Suppressor macrophage treated with lipopolysaccharide for 4 hours (primary cell): Measurements from ENCODE around the gene GASK1A.

Experiments used
- DNase-seq: peaks from one replicate; pipeline ENCODE4 v3.0.0-alpha.2; 2020

GASK1A gene

DNA sequence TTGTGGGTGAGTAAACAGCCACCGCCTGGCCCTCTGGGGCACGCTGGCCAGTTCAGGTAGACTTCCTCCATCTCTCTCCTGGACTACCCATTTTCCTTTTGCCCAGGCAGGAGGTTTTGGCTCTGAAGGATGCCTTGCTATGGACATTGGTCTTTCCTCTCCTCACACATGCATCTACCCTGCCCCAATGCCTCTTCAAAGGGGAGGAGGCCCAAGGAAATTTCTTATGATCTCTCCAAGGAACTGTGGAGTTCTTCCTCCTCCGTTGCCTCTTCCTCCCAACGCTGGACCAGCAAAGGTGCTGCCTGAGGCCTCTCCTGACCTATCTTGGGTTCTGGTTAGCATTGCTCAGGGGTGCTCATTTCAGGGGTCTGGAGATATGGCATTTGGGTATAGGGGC lies 93.2 kb downstream of the GASK1A start:
- DNase-seq: no peak

DNA sequence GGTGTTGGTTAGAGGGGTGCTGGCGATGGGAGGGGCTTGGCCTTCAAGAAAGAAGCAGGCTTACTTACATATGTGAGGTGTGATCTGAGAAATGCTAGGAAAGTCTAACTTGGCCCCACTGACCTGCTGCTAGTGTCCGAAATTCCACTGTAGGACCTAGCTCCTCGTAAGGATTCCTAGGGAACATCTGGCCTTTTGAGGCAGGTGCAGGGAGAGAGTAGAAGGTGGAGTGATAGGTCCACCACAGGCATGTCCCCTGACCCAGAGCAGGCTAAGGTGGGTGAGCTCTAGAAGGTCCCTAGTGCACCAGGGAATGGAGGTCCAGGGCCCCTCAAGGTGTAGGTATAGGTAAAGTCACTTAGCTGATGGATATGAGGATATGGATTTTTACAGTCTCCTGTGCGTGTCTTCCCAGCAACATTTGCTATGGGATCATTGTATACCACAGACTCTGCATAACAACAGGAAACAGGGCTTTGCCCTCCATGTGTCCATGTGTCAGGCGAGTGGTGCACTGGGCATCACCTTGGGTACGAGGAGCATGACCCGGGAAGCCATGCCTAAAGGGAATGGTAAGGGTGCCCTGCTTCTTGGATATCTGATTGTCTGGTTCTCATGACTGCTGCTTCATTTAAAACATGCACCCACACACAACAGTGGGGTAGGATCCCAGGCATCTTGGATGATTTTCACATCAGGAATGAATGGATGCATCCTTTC lies 94.2 kb downstream of the GASK1A start:
- no peak for DNase-seq

DNA sequence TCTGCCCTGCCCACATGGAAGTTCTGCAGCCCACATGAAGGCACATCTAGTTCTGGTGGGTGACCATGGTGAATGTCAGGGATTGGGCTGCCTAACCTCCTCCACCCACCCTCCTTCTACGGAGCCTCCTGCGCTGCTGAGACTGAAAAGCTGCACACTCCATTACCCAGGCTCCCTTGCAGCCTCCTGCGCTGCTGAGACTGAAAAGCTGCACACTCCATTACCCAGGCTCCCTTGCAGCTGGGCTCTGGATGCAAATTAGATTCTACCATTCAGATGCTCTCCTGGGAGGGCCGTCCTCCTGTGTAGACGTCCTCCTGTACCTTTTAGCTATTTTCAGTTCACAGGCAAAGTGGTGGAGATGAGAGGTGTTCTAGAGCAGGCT lies 94.7 kb downstream of the GASK1A start:
- DNase-seq: no peak

DNA sequence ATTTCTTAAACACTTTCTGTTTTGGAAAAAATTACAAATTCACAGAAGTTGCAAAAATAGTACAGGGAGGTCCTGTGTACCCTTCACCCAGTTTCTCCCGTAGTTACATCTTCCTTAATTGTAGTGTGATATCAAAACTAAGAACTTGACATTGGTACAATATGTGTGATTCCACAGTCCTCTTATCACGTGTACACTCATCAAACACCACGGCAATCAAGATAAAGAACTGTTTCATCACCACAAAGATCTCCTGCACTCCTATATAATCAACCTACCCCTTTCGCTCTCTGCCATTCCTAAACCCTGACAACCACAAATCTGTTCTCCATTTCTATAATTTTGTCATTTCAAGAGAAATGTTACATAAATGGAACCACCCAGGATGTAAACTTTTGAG lies 95.4 kb downstream of the GASK1A start:
- DNase-seq: no peak

DNA sequence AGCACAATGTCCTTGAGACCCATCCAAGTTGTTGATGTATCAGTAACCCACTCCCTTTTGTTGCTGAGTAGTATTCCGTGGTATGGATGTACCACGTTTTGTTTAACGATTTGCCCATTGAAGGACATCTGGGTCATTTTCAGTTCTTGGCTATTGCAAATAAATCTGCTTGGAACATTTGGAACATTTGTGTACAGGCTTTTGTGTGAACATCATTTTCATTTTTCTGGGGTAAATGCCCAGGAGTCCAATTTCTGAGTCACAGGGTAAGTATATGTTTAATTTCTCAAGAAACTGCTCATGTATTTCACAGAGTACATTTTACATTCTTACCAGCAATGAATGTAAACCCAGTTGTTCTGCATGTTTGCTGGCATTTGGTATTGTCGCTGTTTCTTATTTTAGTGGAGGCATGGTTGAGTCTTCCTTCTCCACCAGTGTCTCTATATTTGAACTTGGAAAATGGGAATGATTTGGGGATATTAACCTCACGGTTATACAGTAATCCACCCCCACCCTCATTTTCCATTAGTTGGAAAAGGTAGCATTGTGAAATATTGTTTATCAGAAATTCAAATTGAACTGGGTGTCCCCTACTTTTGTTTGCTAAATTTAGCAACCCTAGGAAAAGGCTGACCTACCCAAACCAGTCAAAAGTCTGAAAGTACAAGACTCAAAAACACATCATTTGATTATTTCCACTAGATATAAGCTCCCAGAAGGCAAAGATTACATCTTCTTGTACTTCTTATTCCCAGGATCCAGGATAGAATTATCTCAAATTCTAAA lies 96.0 kb downstream of the GASK1A start:
- DNase-seq: no peak

DNA sequence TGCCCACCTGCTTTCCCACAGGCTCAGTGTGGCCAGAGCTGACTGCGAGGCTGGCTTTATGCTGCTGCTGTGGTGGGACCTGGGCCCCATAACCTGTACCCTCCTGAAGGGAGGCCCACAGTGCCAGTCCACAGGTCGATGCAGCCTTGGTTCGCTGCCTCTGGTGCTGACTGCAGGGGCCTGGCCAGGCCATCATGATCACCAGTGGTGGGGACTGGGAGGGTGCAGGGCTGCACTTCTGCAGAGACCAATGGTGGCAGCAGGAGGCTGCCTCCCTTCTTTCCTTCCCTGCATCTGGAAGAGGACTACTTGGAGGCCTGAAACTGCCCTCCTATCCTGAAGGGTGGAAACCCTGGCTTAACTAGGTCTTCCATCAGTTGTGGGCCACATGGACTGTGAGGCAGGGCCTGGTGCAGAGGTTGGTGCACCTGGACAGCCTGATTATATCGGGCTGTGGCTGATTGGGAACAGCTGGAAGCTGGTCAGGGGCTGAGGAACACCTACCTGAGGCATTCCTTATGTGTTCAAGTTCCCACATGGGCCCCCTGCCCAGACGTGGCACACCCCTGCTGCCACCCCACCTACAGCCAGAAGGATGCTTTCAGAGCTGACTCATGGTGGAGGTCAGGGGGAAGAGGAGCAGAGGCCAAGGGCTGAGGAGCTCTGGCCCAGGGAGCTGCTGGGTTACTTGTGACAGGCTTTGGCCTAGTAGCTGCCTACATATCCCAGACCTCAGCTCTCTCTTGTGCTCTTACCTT lies 97.0 kb downstream of the GASK1A start:
- no peak for DNase-seq

DNA sequence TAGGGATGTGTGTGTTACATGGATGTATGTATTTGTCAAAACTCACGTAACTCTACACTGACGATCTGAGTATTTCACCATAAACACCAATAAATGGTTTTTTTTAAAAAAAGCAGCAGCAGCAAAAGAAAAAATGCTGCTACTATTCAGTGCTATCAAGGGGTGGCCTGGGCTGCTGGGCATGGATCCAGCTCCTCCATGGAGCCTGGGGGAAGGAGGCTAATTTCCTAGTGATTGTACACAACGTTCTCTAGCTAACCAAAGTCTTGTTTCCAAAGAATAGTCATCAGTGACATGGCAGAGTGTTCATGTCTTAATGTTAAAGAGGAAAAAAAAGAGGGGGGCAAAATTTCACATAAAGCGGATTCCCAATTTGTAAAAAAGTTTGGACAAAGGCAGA lies 97.7 kb downstream of the GASK1A start:
- no peak for DNase-seq

DNA sequence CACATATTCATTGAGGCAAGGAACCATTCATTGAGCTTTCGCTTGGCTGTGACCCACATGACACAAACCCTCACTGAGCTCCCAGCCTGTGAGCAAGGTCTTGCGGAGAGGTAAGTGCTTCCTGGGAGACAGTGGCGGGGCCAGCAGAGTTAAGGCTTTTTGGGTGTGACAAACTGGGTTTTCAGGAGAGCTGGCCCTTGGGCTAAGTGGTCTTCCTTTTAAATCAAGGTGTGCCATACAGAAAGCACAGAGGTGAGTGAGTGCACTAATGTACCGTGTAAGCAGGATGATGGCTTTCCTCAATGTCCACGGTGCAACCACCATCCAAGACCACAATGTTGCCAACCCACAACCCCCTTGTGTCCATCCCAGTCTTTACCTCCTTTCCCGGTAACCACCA lies 98.2 kb downstream of the GASK1A start:
- DNase-seq: no peak

DNA sequence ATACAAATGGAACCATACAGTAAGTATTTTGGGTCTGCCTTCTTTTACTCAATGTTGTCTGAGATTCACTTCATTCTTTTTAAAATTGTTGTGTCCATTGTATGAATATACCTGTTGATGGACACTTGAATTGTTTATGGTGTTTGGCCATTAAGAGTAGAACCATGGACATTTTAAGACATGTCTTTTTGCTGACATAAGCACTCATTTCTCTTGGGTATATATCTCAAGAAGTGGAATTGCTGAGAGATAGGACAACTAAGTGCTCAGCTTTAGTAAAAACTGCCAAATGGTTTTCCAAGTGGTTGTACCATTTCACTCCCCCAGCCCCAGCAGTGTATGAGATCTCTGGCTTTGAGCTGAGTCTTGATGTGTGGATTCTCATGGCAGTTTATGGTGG lies 98.6 kb downstream of the GASK1A start:
- DNase-seq: no peak

DNA sequence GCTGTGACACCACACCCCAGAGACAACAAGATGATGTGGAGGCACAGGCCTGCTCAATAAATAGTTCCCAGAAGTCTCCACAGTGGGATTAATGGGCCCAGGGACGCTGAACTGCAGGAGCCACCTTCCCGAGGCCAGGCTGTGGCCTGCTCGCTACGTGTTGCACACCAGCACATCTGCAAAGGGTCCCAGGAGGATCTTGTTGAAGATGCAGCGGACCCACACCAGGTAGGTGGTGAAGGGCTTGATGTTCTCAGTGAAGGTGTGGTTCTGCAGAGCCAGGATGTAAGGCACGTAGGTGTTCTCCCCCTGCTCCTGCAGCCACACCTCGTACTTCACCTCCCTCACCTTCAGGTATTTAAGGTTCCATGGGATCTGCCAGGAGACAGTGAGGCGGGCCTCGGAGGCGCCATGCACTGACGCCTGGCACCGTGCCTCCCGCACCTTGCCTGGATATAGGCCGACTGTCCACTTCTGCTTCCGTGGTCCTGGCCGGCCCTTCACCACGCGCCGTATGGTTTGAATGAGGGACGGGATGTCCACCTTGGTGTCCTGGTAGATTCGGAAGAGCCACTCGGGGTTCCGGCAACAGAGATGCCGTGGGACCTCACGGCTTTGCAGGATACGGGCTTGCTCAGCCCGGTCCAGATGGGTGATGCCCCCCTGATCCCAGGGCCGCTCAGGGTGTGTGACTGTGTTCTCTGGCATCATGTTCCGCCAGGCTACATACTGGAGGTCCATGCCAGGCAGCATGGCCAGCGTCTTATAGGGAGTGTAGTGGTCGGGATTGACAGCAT lies 100.6 kb downstream of the GASK1A start:
- DNase-seq: no peak

DNA sequence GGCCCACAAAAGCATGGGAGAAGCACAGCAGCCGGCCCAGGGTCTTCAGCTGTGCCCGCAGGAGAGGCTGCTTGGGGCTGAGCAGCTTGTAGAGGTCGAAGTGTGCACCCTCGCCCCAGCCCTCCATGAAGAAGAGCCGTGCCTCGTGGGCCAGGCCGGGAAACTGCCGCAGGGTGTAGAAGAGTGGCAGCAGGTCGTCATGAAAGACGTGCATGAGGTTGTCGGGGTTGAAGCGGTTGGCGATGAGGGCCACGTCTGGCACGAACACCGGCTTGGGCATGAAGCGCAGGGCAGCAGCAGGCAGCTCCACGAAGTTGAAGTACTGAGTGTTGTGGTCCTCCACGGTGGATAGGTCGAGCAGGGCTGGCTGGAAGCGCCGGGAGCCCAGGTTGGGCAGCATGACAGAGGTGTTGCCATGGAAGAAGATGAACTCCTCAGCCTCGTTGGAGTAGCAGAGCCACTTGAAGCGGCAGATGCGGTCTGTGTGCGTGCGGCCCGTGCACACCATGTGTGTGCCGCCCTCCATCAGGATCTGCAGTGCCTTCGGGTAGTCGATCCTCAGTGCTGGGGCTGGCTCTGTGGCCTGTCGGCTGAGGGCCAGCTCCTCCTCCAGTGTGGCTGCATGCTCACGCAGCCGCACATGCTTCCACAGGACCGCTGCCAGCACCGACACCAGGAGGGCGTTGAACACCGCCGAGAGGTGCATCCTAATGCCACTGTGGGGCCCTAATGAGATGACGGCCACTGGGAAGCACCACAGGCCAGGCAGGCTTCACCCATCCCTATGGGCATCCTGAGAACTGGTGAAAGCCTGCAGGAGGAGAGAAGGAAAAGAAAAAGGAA lies 101.8 kb downstream of the GASK1A start:
- no peak for DNase-seq

DNA sequence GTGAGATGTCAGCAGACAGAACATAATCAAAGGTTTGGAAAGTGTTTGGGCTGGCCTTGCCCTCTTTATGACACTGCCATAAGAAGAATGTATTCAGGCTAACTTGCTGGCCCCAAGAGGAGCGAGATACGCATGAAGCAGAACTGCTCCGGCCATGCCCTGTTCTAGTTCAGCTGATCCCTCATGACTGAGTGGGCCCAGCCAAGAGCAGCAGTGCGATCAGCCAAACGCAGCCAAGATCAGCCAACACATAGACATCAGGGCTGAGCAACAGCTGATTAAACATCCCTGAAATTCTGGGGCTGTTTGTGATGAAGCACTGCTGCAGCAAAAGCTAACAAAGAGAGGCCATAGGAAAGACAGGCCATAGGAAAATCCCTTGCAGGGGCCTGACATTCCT lies 102.7 kb downstream of the GASK1A start:
- DNase-seq: no peak

DNA sequence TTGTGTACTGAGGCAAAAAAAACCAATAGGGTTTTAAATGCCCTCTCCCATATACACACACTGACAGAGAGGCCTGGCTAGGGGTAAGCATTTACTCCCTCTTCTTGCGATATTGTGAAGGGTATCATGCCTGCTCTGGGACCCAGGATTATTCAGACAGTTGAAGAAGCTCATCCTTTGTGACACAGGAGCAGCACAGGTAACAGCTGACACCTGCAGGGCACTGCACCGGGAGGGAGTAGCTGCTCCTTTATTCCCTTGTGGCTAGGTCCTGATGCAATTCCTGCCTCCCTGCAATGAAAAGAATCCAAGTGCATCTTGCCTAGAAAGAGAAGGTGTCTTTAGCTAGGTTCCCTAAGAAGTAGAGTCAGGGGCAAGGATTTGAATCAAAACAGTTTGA lies 103.3 kb downstream of the GASK1A start:
- no peak for DNase-seq

DNA sequence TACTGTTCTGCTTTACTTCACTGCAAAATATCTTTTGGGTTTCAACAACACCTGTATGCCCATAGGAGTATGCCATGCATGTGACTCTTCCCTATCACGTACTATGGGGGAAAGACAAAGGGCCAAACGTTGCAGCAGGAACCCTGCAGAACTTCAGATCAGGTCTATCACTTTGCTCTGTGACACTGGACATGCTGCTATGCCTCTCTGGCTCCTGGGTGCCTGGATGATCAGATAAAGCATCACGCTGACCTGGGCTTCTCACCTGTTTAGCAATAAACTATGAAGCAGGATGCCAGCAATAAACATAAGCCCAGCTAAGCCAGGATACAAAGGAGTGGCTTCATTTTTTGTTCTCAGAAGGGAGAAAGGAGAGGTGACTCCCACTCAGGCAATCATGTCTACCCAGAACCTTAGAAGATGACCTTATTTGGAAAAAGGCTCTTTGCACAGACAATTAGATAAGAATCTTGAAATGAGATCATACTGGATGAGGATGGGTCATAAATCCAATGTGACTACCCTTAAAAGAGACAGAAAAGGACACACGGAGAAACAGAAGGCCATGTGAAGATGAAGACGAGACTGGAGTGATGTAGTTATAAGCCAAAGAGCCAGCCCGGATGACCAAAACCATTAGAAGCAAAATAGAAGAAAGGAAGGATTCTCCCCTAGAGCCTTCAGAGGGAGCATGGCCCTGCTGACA lies 107.5 kb downstream of the GASK1A start:
- DNase-seq: no peak

DNA sequence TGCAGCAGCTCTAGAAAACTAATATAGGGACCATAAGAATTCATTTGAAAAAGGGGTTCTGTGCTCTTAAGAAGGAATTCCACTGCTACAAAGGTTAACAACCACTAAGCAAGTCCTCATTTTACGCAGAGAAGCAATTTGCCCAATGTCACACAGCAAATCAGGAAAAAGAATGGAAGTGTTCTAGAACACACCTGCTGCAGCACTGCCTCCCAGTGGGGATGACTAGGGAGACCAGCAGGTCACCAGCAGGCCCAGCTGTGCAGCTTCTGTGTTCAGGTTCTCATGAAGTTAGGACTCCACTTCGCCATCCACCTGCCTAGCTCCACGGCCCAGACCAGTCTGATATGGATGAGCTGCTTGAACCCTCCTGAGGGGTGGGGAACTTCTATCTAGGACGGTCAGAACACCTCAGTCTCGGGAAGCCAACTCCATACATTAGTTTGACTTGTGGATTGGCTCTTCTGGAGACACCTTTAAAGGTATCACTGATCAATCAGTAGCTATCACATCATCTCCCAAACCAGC lies 108.2 kb downstream of the GASK1A start:
- no peak for DNase-seq

DNA sequence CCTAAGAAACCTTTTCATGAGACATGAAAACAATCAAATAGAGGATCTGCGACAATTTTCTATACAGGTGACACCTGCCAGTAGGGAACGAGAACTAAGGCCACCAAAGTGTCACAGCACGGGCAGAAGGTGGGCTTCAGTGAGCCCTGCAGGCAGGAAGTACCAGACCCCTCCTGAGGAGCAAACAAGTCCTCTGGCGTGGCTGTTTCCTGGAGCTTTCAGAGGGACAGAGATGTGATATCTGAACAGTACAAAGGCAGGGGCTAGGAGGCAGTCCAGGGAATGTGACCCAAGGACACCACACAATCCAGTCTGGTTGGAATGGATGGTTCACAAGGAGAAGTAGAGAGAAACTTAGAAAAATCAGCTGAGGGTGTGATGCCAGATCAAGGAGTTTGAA lies 110.0 kb downstream of the GASK1A start:
- no peak for DNase-seq

DNA sequence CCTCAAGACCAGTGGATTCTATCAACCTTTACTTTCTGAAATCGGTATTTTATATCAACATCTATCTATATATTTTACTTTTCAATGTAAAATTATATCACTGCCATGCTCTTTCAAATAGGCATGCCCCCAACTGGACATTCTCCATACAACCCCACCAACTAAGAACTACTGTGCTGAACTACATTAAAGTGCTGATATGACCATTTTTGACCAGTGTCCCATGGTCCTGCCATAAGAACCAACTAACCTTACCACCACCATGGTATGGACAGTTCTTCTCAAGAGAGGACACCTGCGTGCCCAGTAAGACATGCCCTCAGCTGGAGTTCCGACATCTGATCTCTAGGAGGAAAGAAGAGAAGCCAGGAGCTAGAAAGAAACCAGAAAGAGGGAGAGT lies 111.1 kb downstream of the GASK1A start:
- DNase-seq: no peak

DNA sequence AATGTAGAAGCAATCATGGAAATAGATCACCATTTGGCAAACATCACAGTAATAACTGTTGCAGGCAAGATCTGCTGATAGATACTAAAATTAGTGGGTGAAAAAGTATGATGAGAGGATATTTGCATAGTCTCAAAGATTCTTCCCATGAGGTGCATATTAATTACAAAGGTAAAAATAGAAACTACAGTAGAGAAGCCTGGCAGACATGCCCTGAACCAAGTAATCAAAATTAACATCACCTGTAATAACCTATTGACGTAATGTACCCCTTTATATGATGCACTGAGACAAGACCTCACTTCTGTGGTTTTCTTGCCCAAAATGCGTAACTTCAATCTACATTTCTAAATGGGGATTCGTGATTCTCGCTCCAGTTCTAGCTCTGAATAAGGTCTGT lies 112.4 kb downstream of the GASK1A start:
- no peak for DNase-seq

DNA sequence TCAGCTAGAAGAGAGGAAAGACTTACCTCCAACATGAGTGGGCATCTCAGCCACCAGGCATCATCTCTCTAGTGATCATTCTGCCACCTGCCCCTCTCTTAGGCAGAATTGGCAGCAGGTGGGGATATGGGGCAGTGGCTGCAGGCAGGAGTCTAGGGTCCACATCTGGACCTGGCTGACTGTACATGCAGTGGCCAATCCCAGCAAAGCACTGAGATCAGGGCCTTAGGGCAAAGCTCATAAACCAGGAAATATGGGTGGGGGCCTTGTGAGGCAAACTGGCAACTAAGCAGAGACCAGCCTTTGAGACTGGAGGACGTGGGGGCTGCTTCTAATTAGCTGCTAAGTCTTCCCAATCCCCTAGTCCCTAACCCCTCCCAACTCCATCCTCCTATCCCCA lies 113.9 kb downstream of the GASK1A start:
- no peak for DNase-seq

DNA sequence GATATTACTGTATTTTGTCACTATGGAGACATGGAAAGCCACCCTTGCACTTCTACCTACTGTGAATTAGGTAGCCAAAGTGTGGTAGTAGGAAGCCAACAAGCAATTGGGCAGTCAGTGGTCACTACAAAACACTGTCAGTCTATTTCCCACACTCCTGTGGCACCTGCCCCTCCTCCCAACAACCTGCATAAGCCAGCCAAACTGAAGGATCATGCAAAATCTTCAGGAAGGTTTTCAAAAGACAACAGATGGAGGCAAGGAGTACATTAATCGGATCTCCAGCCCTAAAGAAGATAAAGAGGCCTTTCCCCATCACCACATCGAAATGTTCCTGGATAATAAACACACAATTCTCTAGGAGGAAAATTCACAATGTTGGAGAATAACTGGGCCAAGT lies 114.9 kb downstream of the GASK1A start:
- no peak for DNase-seq

DNA sequence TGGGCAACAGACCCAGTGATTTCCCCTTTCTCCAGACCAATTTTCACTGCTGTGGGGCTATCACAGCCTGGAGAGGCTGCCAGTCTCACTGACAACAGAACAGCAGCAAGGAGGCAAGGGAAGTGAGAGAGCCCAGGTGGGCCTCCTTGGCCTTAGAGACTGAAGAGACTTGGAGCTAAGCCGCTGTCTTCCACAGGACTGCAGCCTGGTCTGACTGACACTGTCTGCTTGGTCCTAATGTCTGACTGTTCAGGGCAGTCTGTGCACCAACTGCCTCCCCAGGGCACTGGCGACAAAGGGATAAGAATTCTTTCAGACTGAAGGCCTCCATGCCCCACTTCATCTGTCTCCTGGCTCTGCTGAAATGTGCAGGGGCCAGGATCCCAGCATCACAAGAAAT lies 115.3 kb downstream of the GASK1A start:
- no peak for DNase-seq
